GM18909 (cell line): ENCODE data around the gene IL3RA.

Experiments used
- ATAC-seq: cut with Tn5 transposase; IDR thresholded peaks from one replicate; pipeline ENCODE4 v1.9.1; 2021; ENCODE audit warnings: mild to moderate bottlenecking; ENCODE audit not compliant: unreplicated experiment, poor library complexity

Gene IL3RA

DNA sequence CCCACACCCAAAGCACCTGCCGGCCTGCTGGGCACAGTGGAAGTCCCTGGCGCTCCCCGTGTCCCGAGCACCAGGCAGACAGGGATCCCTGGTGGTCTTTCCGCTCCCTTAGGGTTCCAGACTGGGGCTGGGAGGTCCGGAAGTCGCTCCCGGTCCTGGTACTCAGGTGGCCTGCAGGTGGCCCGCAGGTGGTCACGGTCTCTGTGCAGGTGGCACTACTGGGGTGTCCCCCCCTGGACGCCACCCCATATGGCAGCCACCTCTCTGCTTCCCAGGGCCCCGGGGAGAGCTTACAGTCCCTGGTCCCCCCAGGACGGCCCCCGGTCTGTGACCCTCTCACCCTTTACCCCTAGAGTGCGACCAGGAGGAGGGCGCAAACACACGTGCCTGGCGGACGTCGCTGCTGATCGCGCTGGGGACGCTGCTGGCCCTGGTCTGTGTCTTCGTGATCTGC is 41.7 kb downstream of the IL3RA start:
- ATAC-seq, result no peak

DNA sequence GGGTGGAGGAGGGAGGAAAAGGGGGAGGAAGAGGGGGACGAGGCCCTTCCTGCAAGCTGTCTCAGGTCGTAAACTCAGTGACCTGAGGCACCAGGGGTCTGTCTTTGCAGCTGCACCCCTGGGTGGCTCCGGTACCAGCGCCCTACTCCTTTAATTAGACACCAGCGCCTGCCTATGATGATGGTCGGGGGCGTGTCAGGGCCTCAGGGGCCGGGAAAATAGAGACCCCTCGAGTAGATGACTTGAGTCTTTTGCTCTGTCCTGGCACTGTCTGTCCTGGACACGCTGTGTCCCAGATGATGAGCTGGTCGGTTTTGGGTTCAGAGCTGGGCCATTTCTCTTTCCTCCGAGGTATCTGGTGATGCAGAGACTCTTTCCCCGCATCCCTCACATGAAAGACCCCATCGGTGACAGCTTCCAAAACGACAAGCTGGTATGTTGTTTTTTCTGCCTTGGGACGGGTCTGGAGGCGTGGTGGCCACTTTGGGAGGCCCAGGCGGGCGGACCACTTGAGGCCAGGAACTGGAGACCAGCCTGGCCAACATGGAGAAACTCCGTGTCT is 44.2 kb downstream of the IL3RA start:
- ATAC-seq, result no peak

- ATAC-seq, result no peak
Measured at GRCh38 chrX:1384658-1385252, 48.2 kb downstream of the IL3RA start.

GRCh38 chrX:1385253-1386223 is 49.0 kb downstream of the IL3RA start:
- ATAC-seq, result no peak

DNA sequence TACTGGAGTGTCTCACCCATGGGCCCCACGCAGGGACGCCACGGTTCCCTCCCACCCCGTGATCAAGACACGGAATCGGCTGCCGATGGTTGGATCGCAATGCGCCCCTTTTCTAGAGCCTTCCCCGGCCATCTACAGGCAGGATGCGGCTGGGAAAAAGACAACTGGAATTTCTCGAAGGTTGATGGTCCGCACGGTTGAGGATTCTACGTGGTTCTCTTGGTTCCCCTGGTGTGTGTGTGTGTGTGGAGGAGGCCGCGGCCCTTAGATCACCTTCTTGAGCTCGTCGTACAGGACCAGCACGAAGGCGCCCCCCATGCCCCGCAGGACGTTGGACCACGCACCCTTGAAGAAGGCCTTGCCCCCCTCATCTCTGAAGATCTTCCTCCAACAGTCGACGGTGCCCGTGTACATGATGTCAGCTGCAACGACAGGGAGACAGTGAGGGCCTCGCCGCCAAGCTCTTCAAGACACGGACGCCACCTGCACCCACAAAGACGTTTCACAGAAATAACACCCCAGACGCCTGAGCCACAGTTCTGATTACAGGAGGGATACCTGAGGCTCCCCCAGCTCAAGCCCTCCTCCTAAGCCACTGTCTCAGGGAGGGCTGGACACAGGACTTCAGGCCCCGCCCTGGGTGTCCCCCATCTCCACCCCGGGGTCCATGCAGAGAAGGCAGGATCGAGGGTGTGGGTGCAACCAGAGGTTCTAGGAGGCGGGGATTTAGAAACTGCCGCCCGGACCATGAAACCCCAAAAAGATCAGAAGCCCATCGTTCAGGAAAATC is 49.9 kb downstream of the IL3RA start:
- no peak for ATAC-seq

- no peak for ATAC-seq
Measured at GRCh38 chrX:1387141-1387776, 50.7 kb downstream of the IL3RA start.

DNA sequence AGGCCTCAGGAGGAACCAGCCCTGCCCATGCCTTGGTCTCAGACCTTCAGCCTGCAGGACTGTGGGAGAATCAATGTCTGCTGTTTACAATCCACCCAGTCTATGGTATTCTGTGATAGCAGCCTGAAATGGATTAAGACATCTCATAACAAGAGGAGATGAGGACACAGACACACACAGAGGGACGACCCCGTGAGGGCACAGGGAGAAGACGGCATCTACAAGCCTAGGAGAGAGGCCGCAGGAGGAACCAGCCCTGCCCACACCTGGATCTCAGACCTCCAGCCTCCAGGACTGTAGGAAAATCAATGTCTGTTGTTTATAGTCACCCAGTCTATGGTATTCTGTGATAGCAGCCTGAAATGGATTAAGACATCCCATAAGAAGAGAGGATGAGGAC is 52.1 kb downstream of the IL3RA start:
- no peak for ATAC-seq

- ATAC-seq, result no peak
Measured at GRCh38 chrX:1389181-1389992, 52.8 kb downstream of the IL3RA start.

- ATAC-seq, result no peak
Measured at GRCh38 chrX:1389993-1390285, 53.4 kb downstream of the IL3RA start.

GRCh38 chrX:1390621-1391369 is 54.2 kb downstream of the IL3RA start:
- no peak for ATAC-seq

DNA sequence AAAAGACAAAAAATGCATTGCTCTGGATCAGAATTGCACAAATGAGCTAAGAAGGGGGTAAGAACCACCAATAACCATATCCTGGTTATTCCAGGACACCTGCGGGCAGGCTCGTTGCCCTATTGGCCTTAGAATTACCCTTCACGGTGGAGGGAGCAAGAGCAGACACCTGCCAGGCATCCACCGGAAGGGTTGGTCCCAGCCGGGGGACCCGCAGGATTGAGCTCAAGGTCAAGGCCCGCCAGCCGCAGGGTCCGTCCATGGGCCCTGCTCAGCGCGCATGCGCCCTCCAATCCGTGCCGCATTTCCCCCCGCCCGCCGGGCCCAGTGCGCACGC is 54.8 kb downstream of the IL3RA start:
- ATAC-seq, result no peak

DNA sequence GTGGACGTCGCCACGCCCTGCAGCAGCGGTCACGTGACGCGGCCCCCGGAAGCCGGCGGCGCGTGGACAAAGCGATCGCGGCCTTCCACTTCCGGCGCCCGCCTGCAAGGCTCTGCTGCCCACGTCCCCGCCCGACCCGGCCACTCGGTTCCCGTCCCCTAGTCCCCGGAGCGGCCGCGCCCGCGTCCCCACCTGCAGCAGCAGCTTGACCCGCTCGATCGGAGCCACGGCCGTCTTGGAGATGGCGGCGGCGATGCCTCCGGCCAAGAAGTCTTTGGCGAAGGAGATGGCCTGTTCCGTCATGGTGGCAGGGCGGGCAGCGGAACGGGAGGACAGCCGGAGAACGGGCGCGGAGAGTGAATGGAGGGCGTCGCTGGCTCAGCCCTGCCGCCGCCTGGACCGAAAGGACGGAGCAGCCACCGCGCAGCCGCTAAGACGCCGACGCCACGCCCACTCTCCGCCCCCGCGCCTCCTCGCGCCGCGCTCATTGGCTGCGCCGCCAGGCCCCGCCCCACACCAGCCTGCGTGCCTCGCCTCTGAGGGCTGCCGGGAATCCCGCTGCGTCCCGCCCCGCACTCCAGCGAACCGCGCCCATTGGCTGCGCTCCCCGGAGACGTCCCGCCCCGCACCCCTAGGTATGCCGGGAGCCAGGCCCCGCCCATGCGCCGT is 55.3 kb downstream of the IL3RA start, which contains the start of gene SLC25A6:
SLC25A6 (minus strand) TSS at position 407 of the 669 bp plus-strand sequence; CDS start at position 303, 104 bp downstream.
- ATAC-seq, result peak; percentile 96

DNA sequence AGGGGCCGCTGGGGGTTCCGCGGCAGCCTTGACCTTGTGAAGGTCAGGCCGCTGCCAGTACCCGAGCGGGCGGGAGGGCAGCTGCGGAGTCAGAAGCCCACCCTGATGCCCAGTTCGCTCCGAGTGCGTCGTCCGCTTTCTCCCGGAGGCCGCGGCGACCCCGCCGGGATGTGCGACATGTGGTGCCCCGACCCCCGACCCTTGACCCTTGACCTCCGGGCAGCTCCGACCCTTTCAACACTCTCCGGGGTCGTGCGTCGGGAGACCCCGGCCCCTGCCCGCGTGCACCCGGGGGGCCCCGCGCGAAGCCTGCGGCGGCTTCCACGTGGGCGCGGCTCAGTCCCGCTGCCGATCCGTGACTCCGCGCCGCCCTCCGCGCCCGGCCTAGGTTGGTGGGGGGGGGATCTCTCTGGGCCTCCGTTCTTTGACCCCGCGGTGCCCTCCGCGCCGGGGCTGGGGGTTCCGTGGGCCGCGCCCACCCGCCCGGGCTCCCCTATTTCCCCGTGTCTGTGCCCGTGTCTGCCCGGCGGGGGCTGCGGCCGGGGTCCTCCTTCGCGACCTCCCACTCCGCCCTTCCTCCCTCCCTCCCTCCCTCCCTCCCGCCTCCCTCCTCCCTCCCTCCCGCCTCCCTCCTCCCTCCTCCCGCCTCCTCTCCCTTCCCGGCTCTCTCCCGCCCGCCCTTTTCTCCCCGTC is 55.9 kb downstream of the IL3RA start:
- peak; percentile 38 for ATAC-seq

DNA sequence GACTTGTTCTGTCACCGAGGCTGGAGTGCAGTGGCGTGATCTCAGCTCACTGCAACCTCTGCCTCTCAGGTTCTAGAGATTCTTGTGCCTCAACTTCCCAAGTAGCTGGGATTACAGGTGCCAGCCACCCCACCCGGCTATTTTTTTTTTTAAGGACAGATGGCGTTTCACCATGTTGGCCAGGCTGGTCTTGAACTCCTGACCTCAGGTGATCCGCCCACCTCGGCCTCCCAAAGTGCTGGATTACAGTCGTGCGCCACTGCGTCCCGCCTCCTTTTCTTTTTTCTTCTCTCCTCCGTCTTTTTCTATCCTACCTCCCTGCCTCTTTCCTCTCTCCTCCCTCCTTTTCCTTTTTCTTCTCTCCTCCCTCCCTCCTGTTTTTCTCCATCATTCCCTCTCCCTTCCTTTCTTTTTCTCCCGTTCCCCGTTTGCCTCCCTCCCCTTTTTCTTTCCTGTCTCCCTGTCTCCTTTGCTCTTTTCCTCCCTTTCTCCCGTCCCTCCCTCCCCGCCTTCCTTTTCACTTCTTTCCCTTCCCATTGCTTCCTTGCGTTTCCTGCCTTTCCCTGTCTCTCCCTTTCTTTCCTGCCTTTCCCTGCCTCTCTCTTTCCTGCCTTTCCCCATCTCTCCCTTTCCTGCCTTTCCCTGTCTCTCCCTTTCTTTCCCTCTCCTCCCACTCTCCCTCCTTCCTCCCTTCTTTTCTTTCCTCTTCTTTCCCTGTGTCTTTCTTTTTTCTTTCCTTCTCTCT is 57.5 kb downstream of the IL3RA start:
- ATAC-seq, result no peak

GRCh38 chrX:1394731-1395501 is 58.3 kb downstream of the IL3RA start:
- no peak for ATAC-seq

DNA sequence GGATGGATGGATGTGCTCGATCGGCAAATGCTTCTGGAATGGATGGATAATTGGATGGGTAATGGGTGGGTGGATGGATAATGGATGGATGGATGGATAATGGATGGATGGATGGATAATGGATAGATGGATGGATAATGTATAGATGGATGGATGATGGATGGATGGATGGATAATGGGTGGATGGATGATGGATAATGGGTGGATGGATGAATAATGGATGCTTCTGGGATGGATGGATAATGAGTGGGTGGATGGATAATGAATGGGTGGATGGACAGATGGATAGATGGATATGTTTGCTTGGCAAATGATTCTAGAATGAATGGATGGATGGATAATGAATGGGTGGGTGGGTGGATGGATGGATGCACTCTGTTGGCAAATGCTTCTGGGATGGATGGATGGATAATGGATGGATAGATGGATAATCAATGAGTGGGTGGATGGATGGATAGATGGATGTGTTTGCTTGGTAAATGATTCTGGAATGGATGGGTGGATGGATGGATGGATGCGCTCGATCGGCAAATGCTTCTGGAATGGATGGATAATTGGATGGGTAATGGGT is 59.1 kb downstream of the IL3RA start:
- ATAC-seq, result no peak
